Skeletal muscle satellite cell (primary cell): Measurements from ENCODE around the gene GSTA5.
A peak's percentile ranks its signal among the peaks of the same experiment; 100 is the strongest.
"Not testable (repeated sequence)": the region's sequence is repeated elsewhere in the genome, so short reads cannot be mapped to it uniquely, and the experiment has no call there.

Experiments used
- H3K27me3 ChIP-seq: 2 replicates; pipeline ENCODE4 v1.7.0; 2013; ENCODE audit warnings: low read length; ENCODE audit not compliant: control insufficient read depth, insufficient read depth
- H3K36me3 ChIP-seq: 2 replicates; pipeline ENCODE4 v1.7.0; 2013; ENCODE audit warnings: mild to moderate bottlenecking, control low read depth, low read length; ENCODE audit not compliant: insufficient read depth
- H3K4me1 ChIP-seq: 2 replicates; pipeline ENCODE4 v1.7.0; 2013; ENCODE audit warnings: low read length; ENCODE audit not compliant: control insufficient read depth, insufficient read depth
- H3K4me2 ChIP-seq: 2 replicates; pipeline ENCODE4 v1.7.0; 2013; ENCODE audit warnings: mild to moderate bottlenecking, low read length
- H3K4me3 ChIP-seq: 2 replicates; pipeline ENCODE4 v1.7.0; 2013; ENCODE audit warnings: low read length
- H3K9ac ChIP-seq: 2 replicates; pipeline ENCODE4 v1.7.0; 2013; ENCODE audit warnings: mild to moderate bottlenecking, low read depth, low read length, moderate library complexity
- H3K9me3 ChIP-seq: replicated peaks from 2 replicates; pipeline ENCODE4 v1.7.0; 2013; ENCODE audit warnings: mild to moderate bottlenecking, control low read depth, low read length

GSTA5 gene

GRCh38 chr6:52829046-52829817, 11.4 kb downstream of the GSTA5 start:
- no peaks in the 10 kb centered on the region for H3K36me3 ChIP-seq
- no peak overlapping the region for H3K4me2 ChIP-seq
- no peak overlapping the region for H3K4me3 ChIP-seq
- H3K4me1 ChIP-seq, result no peaks in the 10 kb centered on the region
- H3K9ac ChIP-seq, result no peak overlapping the region
- peaks cover 18% of the 10 kb centered on the region for H3K27me3 ChIP-seq
- no peaks in the 10 kb centered on the region for H3K9me3 ChIP-seq

- not testable (repeated sequence) for H3K9me3 ChIP-seq, H3K4me3 ChIP-seq, H3K4me1 ChIP-seq, H3K9ac ChIP-seq, H3K36me3 ChIP-seq, H3K4me2 ChIP-seq
- peaks cover 17% of the 10 kb centered on the region for H3K27me3 ChIP-seq
These were observed 12.0 kb downstream of the GSTA5 start for GRCh38 chr6:52828621-52829020.

- H3K36me3 ChIP-seq, H3K4me1 ChIP-seq, H3K4me2 ChIP-seq, H3K27me3 ChIP-seq, H3K9me3 ChIP-seq, H3K4me3 ChIP-seq, H3K9ac ChIP-seq: not testable (repeated sequence)
These were observed 13.4 kb downstream of the GSTA5 start for GRCh38 chr6:52827073-52827783.

GRCh38 chr6:52826513-52826912, 14.1 kb downstream of the GSTA5 start:
- H3K4me3 ChIP-seq, result no peak overlapping the region
- H3K9me3 ChIP-seq, result no peaks in the 10 kb centered on the region
- no peaks in the 10 kb centered on the region for H3K4me1 ChIP-seq
- no peaks in the 10 kb centered on the region for H3K36me3 ChIP-seq
- no peak overlapping the region for H3K4me2 ChIP-seq
- H3K9ac ChIP-seq, result no peak overlapping the region
- no peaks in the 10 kb centered on the region for H3K27me3 ChIP-seq

- H3K9ac ChIP-seq, H3K9me3 ChIP-seq, H3K36me3 ChIP-seq, H3K4me3 ChIP-seq, H3K4me2 ChIP-seq, H3K27me3 ChIP-seq, H3K4me1 ChIP-seq: not testable (repeated sequence)
These were observed 14.6 kb downstream of the GSTA5 start for GRCh38 chr6:52825900-52826459.

- not testable (repeated sequence) for H3K36me3 ChIP-seq, H3K4me1 ChIP-seq, H3K9ac ChIP-seq, H3K9me3 ChIP-seq, H3K4me2 ChIP-seq, H3K27me3 ChIP-seq, H3K4me3 ChIP-seq
These were observed 15.3 kb downstream of the GSTA5 start for GRCh38 chr6:52825270-52825793.

GRCh38 chr6:52821842-52822241, 18.8 kb downstream of the GSTA5 start:
- H3K4me1 ChIP-seq, result peaks cover 12% of the 10 kb centered on the region
- no peak overlapping the region for H3K4me2 ChIP-seq

GRCh38 chr6:52820198-52820597, 20.4 kb downstream of the GSTA5 start:
- Histone ChIP-seq H3K27me3 (no peaks in the 10 kb centered on the region), H3K4me1 (peaks cover 12% of the 10 kb centered on the region), H3K9me3 (no peaks in the 10 kb centered on the region), H3K9ac (no peak overlapping the region), H3K36me3 (no peaks in the 10 kb centered on the region), H3K4me3 (no peak overlapping the region), H3K4me2 (peak overlapping the region; percentile 28)

More at GRCh38 chr6:52821842-52822241, 18.8 kb downstream of the GSTA5 start:
- Histone ChIP-seq H3K4me3 (no peak overlapping the region), H3K36me3 (no peaks in the 10 kb centered on the region), H3K9me3 (no peaks in the 10 kb centered on the region), H3K9ac (no peak overlapping the region), H3K27me3 (no peaks in the 10 kb centered on the region)

GRCh38 chr6:52815167-52816092, 25.2 kb downstream of the GSTA5 start:
- Histone ChIP-seq H3K4me3 (no peak overlapping the region), H3K27me3 (peaks cover 13% of the 10 kb centered on the region), H3K4me2 (no peak overlapping the region), H3K36me3 (no peaks in the 10 kb centered on the region), H3K9me3 (no peaks in the 10 kb centered on the region), H3K9ac (no peak overlapping the region), H3K4me1 (peaks cover 8% of the 10 kb centered on the region)

- not testable (repeated sequence) for H3K9me3 ChIP-seq, H3K36me3 ChIP-seq, H3K9ac ChIP-seq, H3K4me1 ChIP-seq, H3K4me2 ChIP-seq, H3K4me3 ChIP-seq
- H3K27me3 ChIP-seq, result peaks cover 13% of the 10 kb centered on the region
These were observed 26.1 kb downstream of the GSTA5 start for GRCh38 chr6:52814545-52814944.

- not testable (repeated sequence) for H3K9me3 ChIP-seq, H3K36me3 ChIP-seq, H3K9ac ChIP-seq, H3K4me3 ChIP-seq, H3K4me1 ChIP-seq, H3K4me2 ChIP-seq
- peaks cover 34% of the 10 kb centered on the region for H3K27me3 ChIP-seq
These were observed 30.8 kb downstream of the GSTA5 start for GRCh38 chr6:52809777-52810176.
